GM12865 (cell line): ENCODE data around the gene HAUS7.
A peak's percentile ranks its signal among the peaks of the same experiment; 100 is the strongest.

Experiments
- DNase-seq: peaks from one replicate; pipeline ENCODE4 v3.0.0; 2010; ENCODE audit warnings: low read depth
- H3K4me3 ChIP-seq: 2 replicates; pipeline ENCODE4 v1.5.1; 2011; ENCODE audit warnings: mild to moderate bottlenecking, low read depth, low read length, control low read depth
- CTCF ChIP-seq: IDR thresholded peaks from 2 replicates; pipeline ENCODE4 v1.5.1; 2011; ENCODE audit warnings: low read length, control low read depth, low read depth, inconsistent platforms; ENCODE audit not compliant: insufficient read depth; ENCODE audit errors: missing control alignments

The HAUS7 gene

GRCh38 chrX:153411988-153412574, 58.3 kb downstream of the HAUS7 start:
- DNase-seq = no peak
- TF ChIP-seq CTCF = no peak
- H3K4me3 ChIP-seq = no peak overlapping the region

- no peak for DNase-seq
- no peak for TF ChIP-seq CTCF
- H3K4me3 ChIP-seq = peak within 1 kb of the TSS; percentile 13; the same call in 1 of the 2 replicates
These were observed 59.0 kb downstream of the HAUS7 start, which contains the start of gene ZFP92 for GRCh38 chrX:153411255-153411987. Gene ZFP92 (plus strand): TSS chrX:153411472. CDS start chrX:153418323, 6,851 bp downstream.

GRCh38 chrX:153410888-153411254, 59.5 kb downstream of the HAUS7 start:
- no peak for TF ChIP-seq CTCF
- H3K4me3 ChIP-seq = no peak overlapping the region
- no peak for DNase-seq

GRCh38 chrX:153410373-153410772, 60.0 kb downstream of the HAUS7 start:
- DNase-seq = no peak
- no peak overlapping the region for H3K4me3 ChIP-seq
- TF ChIP-seq CTCF = no peak

GRCh38 chrX:153409414-153410101, 60.8 kb downstream of the HAUS7 start:
- no peak for TF ChIP-seq CTCF
- H3K4me3 ChIP-seq = no peak overlapping the region
- no peak for DNase-seq

GRCh38 chrX:153408871-153409351, 61.5 kb downstream of the HAUS7 start:
- no peak overlapping the region for H3K4me3 ChIP-seq
- DNase-seq = no peak
- TF ChIP-seq CTCF = no peak
